Breast epithelium (tissue), 3 donors: ENCODE results near the gene SCARB1.

Experiments used
- POLR2A ChIP-seq: fragments of 450-650 bp; IDR thresholded peaks from one replicate; pipeline ENCODE4 v1.6.1; 2016; ENCODE audit warnings: antibody characterized with exemption, mild to moderate bottlenecking, moderate library complexity
- POLR2AphosphoS5 ChIP-seq, 3 donors: sonication (generic); formaldehyde crosslinking; IDR thresholded peaks; one replicate each; pipeline ENCODE4 v1.6.1; 2017; ENCODE audit warnings: antibody characterized with exemption in 3 of 3
- TF ChIP-seq, protein P1 (sequence below), 3 donors: fragments of 450-650 bp; IDR thresholded peaks; one replicate each; pipeline ENCODE4 v1.5.1; 2016 to 2017; ENCODE audit warnings: antibody characterized with exemption in 3 of 3, mild to moderate bottlenecking in 3 of 3, moderate library complexity in 3 of 3

DNA sequence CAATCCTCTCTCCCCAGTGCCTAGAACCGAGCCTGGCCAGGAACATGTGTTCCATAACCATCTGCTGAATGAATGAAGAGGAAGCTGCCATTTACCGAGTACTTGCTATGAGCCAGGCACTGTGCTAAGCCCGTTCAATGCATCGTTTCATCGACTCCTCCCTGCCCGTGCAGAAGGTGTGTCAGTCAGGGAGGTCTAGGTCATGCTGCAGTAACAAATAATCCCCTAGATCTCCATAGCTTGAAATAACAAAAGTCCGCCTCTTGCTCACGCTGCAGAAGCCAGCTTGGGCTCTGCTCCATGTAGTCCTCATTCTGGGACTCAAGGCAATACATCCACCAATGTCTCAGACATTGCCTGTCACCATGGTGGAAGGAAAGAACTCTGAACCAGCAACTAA is 101.3 kb downstream of the SCARB1 start:
- TF ChIP-seq POLR2A: no peak
- TF ChIP-seq, protein P1, sequence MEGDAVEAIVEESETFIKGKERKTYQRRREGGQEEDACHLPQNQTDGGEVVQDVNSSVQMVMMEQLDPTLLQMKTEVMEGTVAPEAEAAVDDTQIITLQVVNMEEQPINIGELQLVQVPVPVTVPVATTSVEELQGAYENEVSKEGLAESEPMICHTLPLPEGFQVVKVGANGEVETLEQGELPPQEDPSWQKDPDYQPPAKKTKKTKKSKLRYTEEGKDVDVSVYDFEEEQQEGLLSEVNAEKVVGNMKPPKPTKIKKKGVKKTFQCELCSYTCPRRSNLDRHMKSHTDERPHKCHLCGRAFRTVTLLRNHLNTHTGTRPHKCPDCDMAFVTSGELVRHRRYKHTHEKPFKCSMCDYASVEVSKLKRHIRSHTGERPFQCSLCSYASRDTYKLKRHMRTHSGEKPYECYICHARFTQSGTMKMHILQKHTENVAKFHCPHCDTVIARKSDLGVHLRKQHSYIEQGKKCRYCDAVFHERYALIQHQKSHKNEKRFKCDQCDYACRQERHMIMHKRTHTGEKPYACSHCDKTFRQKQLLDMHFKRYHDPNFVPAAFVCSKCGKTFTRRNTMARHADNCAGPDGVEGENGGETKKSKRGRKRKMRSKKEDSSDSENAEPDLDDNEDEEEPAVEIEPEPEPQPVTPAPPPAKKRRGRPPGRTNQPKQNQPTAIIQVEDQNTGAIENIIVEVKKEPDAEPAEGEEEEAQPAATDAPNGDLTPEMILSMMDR (IDR thresholded peaks at IDR 0.05): no peak
- TF ChIP-seq POLR2AphosphoS5 (IDR thresholded peaks at IDR 0.05): no peak
